GM23338 (cell line): ENCODE data around the gene RIC1. TPM values are rescaled to one million over a fixed set of nuclear protein-coding genes. Genes with fewer than 3 reads are reported as not detected.

ENCODE experiments used
- ATAC-seq: fragments of 200-7000 bp; cut with Tn5 transposase; 3 replicates; pipeline ENCODE4 v1.9.1; 2020
- DNase-seq: peaks from one replicate; pipeline ENCODE4 v3.0.0-alpha.2; 2015; ENCODE audit warnings: low spot score
- H2AFZ ChIP-seq: fragments of 200-600 bp; sonication (generic); 2 replicates; pipeline ENCODE4 v1.8.0; 2016; ENCODE audit warnings: antibody characterized with exemption, mild to moderate bottlenecking, moderate library complexity
- H3F3A ChIP-seq: fragments of 200-600 bp; sonication (generic); replicated peaks from 2 replicates; pipeline ENCODE4 v1.8.0; 2017; ENCODE audit warnings: antibody characterized with exemption, mixed run types, low read depth
- H3K27ac ChIP-seq: fragments of 200-600 bp; sonication (generic); 2 replicates; pipeline ENCODE4 v1.6.1; 2016; ENCODE audit warnings: low read depth
- H3K27me3 ChIP-seq: fragments of 200-600 bp; sonication (generic); 2 replicates; pipeline ENCODE4 v1.8.0; 2016; ENCODE audit warnings: mild to moderate bottlenecking, mixed run types, moderate library complexity; ENCODE audit not compliant: insufficient read depth
- H3K36me3 ChIP-seq: fragments of 200-600 bp; sonication (generic); 2 replicates; pipeline ENCODE4 v1.8.0; 2016; ENCODE audit warnings: mild to moderate bottlenecking; ENCODE audit not compliant: insufficient read depth
- H3K4me1 ChIP-seq: fragments of 200-600 bp; sonication (generic); 2 replicates; pipeline ENCODE4 v1.8.0; 2016; ENCODE audit warnings: mild to moderate bottlenecking, moderate library complexity; ENCODE audit not compliant: insufficient read depth
- H3K4me2 ChIP-seq: fragments of 200-600 bp; sonication (generic); 2 replicates; pipeline ENCODE4 v1.7.1; 2017; ENCODE audit warnings: mixed run types
- H3K4me3 ChIP-seq: fragments of 200-600 bp; sonication (generic); 2 replicates; pipeline ENCODE4 v1.6.1; 2016; ENCODE audit warnings: mixed run types
- H3K79me2 ChIP-seq: fragments of 200-600 bp; sonication (generic); replicated peaks from 2 replicates; pipeline ENCODE4 v1.8.0; 2017; ENCODE audit warnings: mild to moderate bottlenecking; ENCODE audit not compliant: insufficient read depth
- H3K9me2 ChIP-seq: fragments of 200-600 bp; sonication (generic); 2 replicates; pipeline ENCODE4 v1.8.0; 2017; ENCODE audit not compliant: insufficient read depth
- H4K20me1 ChIP-seq: fragments of 200-600 bp; sonication (generic); replicated peaks from 2 replicates; pipeline ENCODE4 v1.8.0; 2017; ENCODE audit warnings: mild to moderate bottlenecking; ENCODE audit not compliant: insufficient read depth
- H3K27ac Mint-ChIP-seq: 2 replicates; pipeline ENCODE4 v1.8.0; 2020; ENCODE audit warnings: inconsistent platforms, mild to moderate bottlenecking, moderate library complexity, mixed read lengths
- H3K27me3 Mint-ChIP-seq: 3 replicates; pipeline ENCODE4 v1.8.0; 2022; ENCODE audit warnings: low read depth, mild to moderate bottlenecking, moderate library complexity, mixed read lengths, inconsistent platforms; ENCODE audit not compliant: insufficient read depth, poor library complexity
- H3K36me3 Mint-ChIP-seq: 3 replicates; pipeline ENCODE4 v1.8.0; 2021; ENCODE audit warnings: low read depth, mild to moderate bottlenecking, inconsistent platforms, moderate library complexity, mixed read lengths
- H3K4me1 Mint-ChIP-seq: 3 replicates; pipeline ENCODE4 v1.8.0; 2020; ENCODE audit warnings: mild to moderate bottlenecking, inconsistent platforms, mixed read lengths
- H3K4me3 Mint-ChIP-seq: 3 replicates; pipeline ENCODE4 v1.8.0; 2021; ENCODE audit warnings: moderate library complexity, mild to moderate bottlenecking, inconsistent platforms, mixed read lengths
- H3K9me3 Mint-ChIP-seq: 3 replicates; pipeline ENCODE4 v1.8.0; 2020; ENCODE audit warnings: moderate library complexity, mild to moderate bottlenecking, inconsistent platforms, mixed read lengths
- EZH2phosphoT487 ChIP-seq: fragments of 200-600 bp; sonication (generic); IDR thresholded peaks from one replicate; pipeline ENCODE4 v1.8.1; 2018; ENCODE audit warnings: antibody characterized with exemption; ENCODE audit not compliant: unreplicated experiment
- NANOG ChIP-seq: IDR thresholded peaks from 2 replicates; pipeline ENCODE4 v1.6.1; 2016; ENCODE audit warnings: antibody characterized with exemption, borderline replicate concordance
- POLR2AphosphoS5 ChIP-seq: IDR thresholded peaks from 2 replicates; pipeline ENCODE4 v1.6.1; 2016; ENCODE audit warnings: antibody characterized with exemption, low read depth
- STAT1 ChIP-seq: IDR thresholded peaks from one replicate; pipeline ENCODE4 v1.6.1; 2016; ENCODE audit warnings: antibody characterized with exemption; ENCODE audit not compliant: unreplicated experiment
- ZNF114 ChIP-seq: fragments of 250-450 bp; sonication (Bioruptor Pico); IDR thresholded peaks from 2 replicates; pipeline ENCODE4 v1.5.0; 2020; ENCODE audit warnings: mild to moderate bottlenecking, moderate library complexity
- ZNF331 ChIP-seq: fragments of 250-450 bp; sonication (Bioruptor Pico); IDR thresholded peaks from 2 replicates; pipeline ENCODE4 v1.5.0; 2020; ENCODE audit warnings: low read depth, mild to moderate bottlenecking, moderate library complexity
- ZNF462 ChIP-seq: fragments of 250-450 bp; sonication (Bioruptor Pico); IDR thresholded peaks from 2 replicates; pipeline ENCODE4 v1.5.0; 2020; ENCODE audit warnings: mild to moderate bottlenecking, moderate library complexity
- polyA plus RNA-seq: library from polyadenylated mRNA; unstranded; fragments of >200 nt; fragmentation: Nextera tagmentation; extraction: Ambion mirVana; gene quantifications from 2 replicates; pipeline ENCODE4 v1.2.1, GENCODE V29; 2016
- total RNA-seq: library from RNA; depleted of rRNA; stranded (reverse); fragments of >200 nt; shearing (Covaris generic); gene quantifications from 2 replicates; pipeline ENCODE4 v1.2.3, GENCODE V29; 2014

Gene RIC1
- total and polyA plus RNA-seq, 2 experiments from 2014 or later, result 7.8 to 34.9 TPM

GRCh38 chr9:5818424-5819142, 189.7 kb downstream of the RIC1 start:
- H3K4me2 ChIP-seq, result no peak overlapping the region
- no peaks in the 10 kb centered on the region for H3K27me3 ChIP-seq
- no peaks in the 10 kb centered on the region for H3K9me2 ChIP-seq

More at GRCh38 chr9:5818424-5819142, 189.7 kb downstream of the RIC1 start:
- no peak for TF ChIP-seq ZNF462 (CRISPR knock-in tag)
- TF ChIP-seq ZNF114 (CRISPR knock-in tag), result no peak
- no peak for TF ChIP-seq ZNF331
- TF ChIP-seq EZH2phosphoT487, result no peak
- TF ChIP-seq NANOG, result no peak
- TF ChIP-seq POLR2AphosphoS5, result no peak
- TF ChIP-seq STAT1, result no peak
- ATAC-seq, result no peak
- Mint-ChIP-seq H3K4me1 (no peaks in the 10 kb centered on the region; the same call in 2 of the 3 replicates), H3K4me3 (no peak overlapping the region), H3K36me3 (peaks cover 10% of the 10 kb centered on the region; the same call in 2 of the 3 replicates), H3K27ac (peak overlapping the region; percentile 73), H3K27me3 (no peaks in the 10 kb centered on the region), H3K9me3 (no peaks in the 10 kb centered on the region)
- Histone ChIP-seq H2AFZ (no peak overlapping the region), H4K20me1 (no peaks in the 10 kb centered on the region), H3K4me3 (no peak overlapping the region), H3K36me3 (peaks cover 6% of the 10 kb centered on the region; the same call in 1 of the 2 replicates), H3K27ac (no peak overlapping the region), H3K4me1 (no peaks in the 10 kb centered on the region), H3F3A (no peaks in the 10 kb centered on the region), H3K79me2 (no peaks in the 10 kb centered on the region)
- no peak for DNase-seq
